ENCODE data around the gene ARMH2.
A peak's percentile ranks its signal among the peaks of the same experiment; 100 is the strongest.

ARMH2 gene

DNA sequence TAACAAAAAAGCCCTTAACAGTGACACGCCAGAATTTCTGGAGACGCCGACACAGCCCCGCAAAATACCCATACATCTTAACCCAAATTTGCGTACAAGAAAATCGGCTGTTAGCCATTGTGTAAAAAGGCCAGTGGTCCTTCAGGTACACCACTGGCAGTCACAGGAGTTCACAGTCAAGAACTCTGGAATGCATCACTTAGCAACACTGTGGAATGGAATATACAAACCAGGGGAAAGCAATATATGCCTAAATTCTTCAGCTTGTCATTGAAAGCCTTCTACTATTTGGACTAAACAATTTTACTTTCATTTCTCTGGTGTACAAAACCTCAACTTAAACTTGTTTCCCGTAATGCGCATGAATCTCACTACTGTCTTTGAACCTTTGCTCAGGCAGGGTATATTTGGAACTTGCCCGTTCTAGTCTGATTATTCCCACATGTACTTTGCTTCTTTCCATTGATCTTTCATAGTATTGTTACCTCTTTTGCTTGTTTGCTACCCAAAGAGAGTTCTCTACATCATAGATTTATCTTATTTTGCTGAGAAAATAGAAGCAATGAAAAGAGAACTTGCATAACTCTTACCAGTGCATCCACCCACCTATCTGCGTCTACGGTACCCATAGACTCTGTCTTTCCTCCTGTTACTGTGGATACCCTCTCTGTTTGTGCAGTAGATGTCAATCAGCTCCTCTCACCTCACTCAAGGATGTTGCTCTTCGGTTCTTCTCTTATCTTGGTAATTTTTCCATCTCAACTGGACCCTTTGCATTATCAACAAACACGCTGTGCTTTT is at the start of gene ARMH2:
Gene ARMH2 (minus strand): TSS at position 178 of the 801 bp plus-strand sequence. CDS start 60 bp downstream, at position 118.
- no peak for DNase-seq

- DNase-seq, result no peak
These were observed 49.7 kb upstream of the ARMH2 start for GRCh38 chr6:24848461-24848860.

- DNase-seq, result no peak
These were observed 48.7 kb upstream of the ARMH2 start for GRCh38 chr6:24847402-24847801.

- DNase-seq, result no peak
These were observed 46.9 kb upstream of the ARMH2 start for GRCh38 chr6:24845578-24845977.

GRCh38 chr6:24844903-24845302 is 46.2 kb upstream of the ARMH2 start:
- no peak for DNase-seq

GRCh38 chr6:24844061-24844460 is 45.3 kb upstream of the ARMH2 start:
- DNase-seq, result no peak

GRCh38 chr6:24840187-24840586 is 41.5 kb upstream of the ARMH2 start:
- DNase-seq, result no peak

DNA sequence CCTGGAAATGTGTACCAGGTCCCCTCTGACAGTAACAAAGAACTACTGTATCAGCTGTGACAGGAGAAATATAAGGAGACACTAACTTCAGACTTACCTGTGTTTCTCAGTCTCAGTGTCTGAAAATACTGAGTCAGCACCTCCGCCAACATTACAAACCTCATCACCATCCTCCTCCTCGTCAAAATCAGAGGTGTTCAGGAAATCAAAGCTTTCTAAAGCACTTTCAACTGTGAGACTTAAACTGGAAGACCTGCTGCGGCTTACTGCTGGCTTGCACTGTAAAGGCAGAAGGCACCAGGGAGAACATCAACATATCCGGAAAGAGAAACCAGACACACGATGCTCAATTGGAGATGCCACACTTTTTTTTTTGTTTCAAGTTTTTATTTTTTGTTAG is 40.3 kb upstream of the ARMH2 start:
- no peak for DNase-seq

DNA sequence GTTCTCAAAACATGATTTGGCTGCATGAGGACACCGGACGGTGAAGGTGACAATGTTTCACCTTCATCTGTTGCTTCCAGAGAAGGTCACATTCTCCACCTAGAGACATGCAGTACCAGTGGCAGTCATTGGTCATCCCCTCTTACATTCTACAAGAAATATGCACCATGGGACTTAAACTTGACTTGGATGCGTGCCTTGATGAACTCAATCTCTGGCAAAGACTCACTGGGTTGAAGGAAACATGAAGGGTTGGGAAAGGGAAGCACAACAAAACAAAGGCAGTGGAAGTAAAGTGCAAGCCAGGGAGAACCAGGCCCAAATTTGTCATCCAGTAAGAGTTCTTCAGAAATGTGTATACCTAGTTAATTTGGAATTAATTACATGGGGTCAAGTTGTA is 39.4 kb upstream of the ARMH2 start:
- no peak for DNase-seq

DNA sequence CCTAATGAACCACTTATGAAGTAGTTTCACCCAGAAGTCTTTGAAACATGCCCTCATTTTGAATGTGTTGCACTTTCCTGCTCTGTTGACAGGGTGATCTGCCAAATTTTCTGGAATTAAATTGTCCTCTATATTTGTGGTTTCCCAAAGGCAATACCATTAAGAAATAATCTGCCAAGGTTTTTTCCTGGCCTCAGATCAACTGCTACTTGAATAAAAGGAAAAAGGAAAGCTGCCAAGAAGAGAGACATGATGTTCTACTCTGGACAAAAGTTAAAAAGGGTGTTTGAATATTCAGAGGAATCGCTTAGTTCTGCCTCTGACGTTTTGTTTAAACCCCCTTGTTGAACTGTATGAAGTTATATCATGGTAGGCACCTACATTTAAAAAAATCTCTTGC is 37.4 kb upstream of the ARMH2 start:
- peak; percentile 34 to 67 for DNase-seq

DNA sequence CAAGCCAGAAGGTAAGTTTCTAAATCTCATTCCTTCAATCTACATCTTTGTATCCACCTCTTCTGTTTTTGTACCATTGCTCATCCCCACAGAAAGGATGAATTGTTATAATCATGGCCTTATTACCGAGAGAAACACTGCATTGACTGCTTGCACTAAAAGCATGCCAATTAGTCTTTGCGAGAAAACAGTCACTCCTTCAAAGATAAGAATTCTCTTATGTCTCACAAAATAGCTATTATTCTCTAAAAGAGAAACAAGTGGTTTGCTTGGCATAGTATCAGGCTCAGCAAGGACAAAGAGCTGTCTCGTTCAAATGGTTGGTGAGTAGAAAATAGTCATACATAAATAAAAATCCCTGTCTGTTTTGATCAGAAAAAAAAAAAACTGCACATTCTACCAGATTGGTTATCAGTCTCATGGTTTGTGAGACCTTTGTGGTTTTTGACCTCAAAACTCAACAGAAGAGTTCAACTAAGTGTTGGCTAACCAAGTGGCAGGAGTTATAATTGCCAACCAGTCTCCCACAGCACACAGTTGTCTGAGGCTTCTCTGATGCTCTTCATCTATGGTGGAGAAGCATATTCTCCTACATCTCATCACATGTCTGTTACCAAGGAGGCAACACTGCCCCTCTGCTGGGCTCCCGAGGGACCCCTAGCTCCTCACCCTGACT is 35.1 kb upstream of the ARMH2 start:
- no peak for DNase-seq

DNA sequence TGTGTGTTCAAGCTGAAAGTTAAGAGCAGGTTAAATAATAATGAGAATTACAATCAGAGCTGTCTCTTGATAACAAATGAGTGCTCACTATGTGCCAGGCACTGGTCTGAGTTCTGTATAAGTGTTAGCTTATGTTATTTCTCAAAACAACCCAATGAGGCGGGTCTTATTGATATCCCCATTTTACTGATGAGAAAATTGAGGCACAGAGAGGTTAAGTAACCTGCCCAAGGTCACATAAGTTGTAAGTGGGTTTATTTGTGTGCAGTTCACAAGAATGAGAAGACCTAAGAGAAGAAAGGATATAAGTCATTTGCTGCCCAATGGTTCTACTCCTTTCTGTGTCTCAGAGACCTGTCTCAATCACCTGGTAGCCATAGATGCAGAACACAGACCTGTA is 34.1 kb upstream of the ARMH2 start:
- no peak for DNase-seq

- no peak for DNase-seq
These were observed 33.3 kb upstream of the ARMH2 start for GRCh38 chr6:24831771-24832716.

DNA sequence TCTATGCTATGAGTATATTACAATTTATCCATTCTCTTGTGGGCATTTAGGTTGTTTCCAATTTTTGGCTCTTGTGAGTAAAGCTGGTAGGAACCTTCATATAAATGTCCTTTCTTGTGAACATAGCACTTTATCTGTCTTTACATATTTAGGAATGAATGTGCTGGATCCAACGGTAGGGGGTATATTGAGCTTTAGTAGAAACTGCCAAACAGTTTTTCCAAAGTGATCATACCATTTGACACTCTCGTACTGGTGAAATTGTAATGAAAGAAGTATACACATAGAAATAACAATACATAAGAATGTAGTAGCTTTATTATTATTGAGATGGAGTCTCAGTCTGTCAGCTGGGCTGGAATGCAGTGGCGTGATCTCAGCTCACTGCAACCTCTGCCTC is 30.9 kb upstream of the ARMH2 start:
- no peak for DNase-seq

DNA sequence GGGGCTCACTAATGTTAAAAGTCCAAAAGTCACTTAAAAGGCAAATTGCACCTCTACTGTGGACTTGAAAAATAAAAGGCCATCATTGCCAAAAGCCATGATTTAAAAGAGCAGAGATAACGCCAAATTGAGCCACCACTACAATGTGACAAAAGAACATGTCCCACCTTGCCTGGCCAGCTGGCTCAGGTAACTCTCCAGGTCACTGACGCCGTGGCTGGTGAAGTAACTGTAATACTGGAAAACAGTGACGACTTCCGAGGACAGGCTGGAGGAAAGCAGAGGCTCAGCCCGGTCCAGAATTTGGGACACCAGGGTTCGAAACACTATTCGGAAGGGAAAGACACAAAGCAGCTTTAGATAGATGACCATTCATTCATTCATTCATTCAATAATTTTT is 29.3 kb upstream of the ARMH2 start:
- no peak for DNase-seq

DNA sequence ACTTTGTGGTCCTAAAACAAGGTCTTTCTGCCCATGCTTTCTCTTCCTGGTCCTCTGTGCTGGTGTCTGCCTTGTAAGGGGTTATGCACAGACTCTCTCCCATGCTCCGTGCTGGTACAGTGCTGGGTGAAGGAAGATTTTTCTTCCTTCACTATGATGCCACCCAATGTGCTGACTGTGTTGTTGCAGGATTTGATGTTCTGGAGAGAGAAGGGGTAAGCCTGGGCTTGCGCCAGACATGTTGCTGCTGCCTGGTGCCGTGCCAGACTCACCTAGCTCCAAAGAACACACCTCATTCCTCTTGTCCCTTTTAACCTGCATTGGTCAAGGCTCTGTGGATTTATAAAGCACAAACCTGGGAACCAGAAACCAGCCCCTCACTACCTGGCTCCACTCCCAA is 28.4 kb upstream of the ARMH2 start:
- DNase-seq, result no peak

GRCh38 chr6:24825130-24825630 is 26.5 kb upstream of the ARMH2 start:
- no peak for DNase-seq

DNA sequence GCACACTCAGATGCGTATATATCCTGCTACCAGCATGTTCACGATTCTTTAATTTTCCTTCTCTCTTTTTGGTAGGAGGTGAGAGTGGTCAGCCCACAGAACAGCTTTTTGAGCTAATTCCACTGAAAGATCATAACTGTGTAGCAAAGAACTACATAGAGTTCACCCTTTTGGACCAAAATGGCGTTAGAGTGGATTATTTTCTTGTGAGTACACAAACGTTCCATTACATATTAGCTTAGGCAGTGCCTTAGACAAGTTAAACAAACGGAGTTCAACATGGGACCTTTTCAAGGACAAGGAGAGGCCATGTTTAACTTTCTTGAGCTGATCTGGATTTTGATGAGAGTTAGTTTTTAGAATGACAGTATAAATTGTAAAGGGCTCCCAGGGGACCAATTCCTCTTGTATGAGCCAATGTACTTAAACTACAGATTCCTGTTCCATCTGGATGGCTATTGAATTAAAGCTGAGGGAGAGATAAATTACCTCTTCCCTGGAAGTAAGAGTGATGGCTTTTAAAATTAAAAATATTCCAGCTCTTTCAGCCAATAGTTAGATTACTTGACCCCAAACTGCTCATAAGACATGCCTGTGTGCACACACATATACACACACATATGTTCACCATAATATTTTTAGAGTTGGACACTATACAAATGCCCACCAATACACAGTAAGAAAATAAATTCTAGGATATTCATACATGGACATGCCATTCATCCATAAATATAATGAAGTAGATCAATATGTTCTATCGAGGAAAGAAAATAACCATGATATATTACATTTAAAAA is 25.6 kb upstream of the ARMH2 start:
- DNase-seq, result peak in 1 of 2 experiments; percentile 13

DNA sequence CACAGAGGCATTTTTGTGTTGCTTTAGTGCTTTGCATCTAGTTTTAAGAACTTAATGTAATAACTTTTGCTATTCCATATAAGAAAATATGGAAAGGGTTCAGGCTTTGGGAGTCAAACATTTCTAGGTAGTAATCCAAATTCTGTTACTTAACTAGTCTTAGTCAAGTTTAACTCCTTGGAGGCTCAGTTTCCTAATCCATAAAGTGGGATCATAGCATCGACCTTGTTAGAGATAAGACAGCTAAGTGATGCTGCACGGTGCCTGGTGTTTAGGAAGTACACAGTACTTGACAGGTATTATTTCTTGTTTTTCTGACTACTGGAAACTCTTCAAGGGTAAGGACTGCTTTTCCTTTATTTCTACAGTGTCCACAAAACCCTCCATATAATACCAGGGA is 24.5 kb upstream of the ARMH2 start:
- DNase-seq, result no peak

DNA sequence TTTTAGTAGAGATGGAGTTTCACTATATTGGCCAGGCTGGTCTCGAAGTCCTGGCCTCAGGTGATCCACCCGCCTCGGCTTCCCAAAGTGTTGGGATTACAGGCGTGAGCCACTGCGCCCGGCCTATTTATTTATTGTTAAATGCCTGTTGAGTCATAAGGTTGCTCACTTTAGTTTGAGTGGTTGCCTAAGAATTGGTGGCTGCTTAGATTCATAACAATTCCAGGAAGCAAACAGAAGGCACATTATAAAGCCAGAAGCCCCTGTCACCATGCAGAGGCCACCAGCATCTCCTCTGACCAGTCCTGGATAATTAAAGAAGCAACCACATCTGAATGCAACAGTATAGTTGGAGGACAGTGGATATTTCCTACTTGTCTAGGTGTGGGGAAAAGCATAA is 24.0 kb upstream of the ARMH2 start:
- no peak for DNase-seq

- no peak for DNase-seq
These were observed 23.2 kb upstream of the ARMH2 start for GRCh38 chr6:24821860-24822444.

DNA sequence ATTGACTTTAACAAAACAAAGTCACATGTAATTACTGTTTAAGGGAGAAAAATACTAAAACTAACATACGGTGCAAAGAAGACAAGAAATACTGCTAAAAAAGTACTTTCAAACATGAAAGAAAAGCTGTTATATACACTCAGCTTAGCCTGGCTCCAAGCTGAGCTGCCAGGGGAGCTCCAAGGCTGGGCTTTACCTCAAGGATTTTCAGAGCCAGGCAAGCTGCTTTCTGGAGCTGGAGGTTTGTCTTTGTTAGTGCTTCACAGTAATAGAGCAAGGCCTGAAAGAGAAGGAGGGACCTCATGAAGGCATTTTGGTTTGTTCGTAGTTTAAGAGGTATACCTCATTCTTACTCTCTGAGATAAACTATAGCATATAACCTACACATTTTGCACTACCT is 19.6 kb upstream of the ARMH2 start:
- DNase-seq, result no peak

All from NCI-H446 (cell line).